Neural crest cell (in vitro differentiated cells): ENCODE data around the gene GRPEL2. TPM values are rescaled to one million over a fixed set of nuclear protein-coding genes. Genes with fewer than 3 reads are reported as not detected.

ENCODE experiments used
- DNase-seq: peaks from one replicate; pipeline ENCODE4 v3.0.0; 2021; ENCODE audit warnings: low read depth, mixed read lengths, low spot score
- H3K27ac Mint-ChIP-seq: one replicate; pipeline ENCODE4 v1.8.0; 2021; ENCODE audit warnings: mild to moderate bottlenecking, mixed read lengths; ENCODE audit not compliant: unreplicated experiment
- H3K27me3 Mint-ChIP-seq: 2 replicates; pipeline ENCODE4 v1.8.0; 2021; ENCODE audit warnings: low read depth, mild to moderate bottlenecking, mixed read lengths
- H3K36me3 Mint-ChIP-seq: 2 replicates; pipeline ENCODE4 v1.8.0; 2021; ENCODE audit warnings: low read depth, mild to moderate bottlenecking, mixed read lengths
- H3K4me1 Mint-ChIP-seq: 2 replicates; pipeline ENCODE4 v1.8.0; 2021; ENCODE audit warnings: mixed read lengths
- H3K4me3 Mint-ChIP-seq: one replicate; pipeline ENCODE4 v1.8.0; 2021; ENCODE audit warnings: mild to moderate bottlenecking, mixed read lengths
- H3K9me3 Mint-ChIP-seq: 2 replicates; pipeline ENCODE4 v1.8.0; 2021; ENCODE audit warnings: mixed read lengths
- CTCF ChIP-seq: fragments of 200-600 bp; sonication (generic); conservative IDR thresholded peaks from 2 replicates; pipeline ENCODE4 v1.5.0; 2021; ENCODE audit warnings: antibody characterized with exemption, mild to moderate bottlenecking
- total RNA-seq: library from RNA; stranded (reverse); gene quantifications from 2 replicates; pipeline ENCODE4 v1.2.1, GENCODE V29; 2021

Gene GRPEL2
- total RNA-seq, 1 donor from 2014 or later = 29.2 TPM

DNA sequence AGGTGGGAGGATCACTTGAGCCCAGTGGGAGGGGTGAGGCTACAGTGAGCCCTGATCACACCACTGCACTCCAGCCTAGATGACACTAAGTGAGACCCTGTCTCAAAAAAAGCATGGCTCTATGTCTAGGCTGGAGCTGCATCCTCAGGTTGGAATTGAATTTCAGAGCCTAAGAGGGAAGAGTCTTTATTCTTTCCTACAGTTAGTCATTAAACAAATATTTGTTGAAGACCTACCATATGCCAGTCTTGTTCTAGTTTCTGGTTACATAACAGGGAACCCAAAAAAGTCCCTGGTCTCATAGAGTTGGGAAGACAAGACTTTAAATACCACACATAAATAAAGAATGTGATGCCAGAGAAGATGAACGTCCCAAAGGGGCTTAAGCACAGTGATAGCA lies 6.9 kb upstream of the GRPEL2 start:
- Mint-ChIP-seq H3K36me3 (no peaks in the 10 kb centered on the region), H3K4me3 (no peak overlapping the region), H3K27ac (no peak overlapping the region), H3K4me1 (no peaks in the 10 kb centered on the region), H3K27me3 (no peaks in the 10 kb centered on the region), H3K9me3 (no peaks in the 10 kb centered on the region)
- DNase-seq = no peak
- TF ChIP-seq CTCF = no peak

DNA sequence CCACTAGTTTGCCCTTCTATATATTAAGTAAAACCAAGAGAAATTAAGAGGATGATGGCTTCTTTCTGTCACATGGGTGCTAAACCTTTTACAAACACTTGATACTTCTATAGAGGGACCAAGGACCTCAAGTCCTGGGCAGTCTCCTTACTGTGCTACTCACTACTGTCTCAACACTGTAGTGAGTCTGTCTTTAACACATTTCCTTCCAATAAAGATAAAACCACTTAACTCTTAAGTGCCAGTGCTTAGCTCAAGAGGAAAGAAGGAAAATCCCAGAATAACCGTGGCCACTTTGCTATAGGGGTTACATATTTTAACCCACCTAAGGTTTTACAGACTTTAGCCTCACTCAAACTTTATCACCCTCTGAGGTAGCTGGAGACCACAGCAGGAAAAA lies 4.4 kb upstream of the GRPEL2 start:
- H3K4me3 Mint-ChIP-seq = no peak overlapping the region
- peaks cover 16% of the 10 kb centered on the region for H3K4me1 Mint-ChIP-seq
- H3K36me3 Mint-ChIP-seq = no peaks in the 10 kb centered on the region
- no peak overlapping the region for H3K27ac Mint-ChIP-seq
- H3K27me3 Mint-ChIP-seq = no peaks in the 10 kb centered on the region
- no peak for DNase-seq
- H3K9me3 Mint-ChIP-seq = no peaks in the 10 kb centered on the region
- no peak for TF ChIP-seq CTCF

GRCh38 chr5:149341876-149342275 lies 3.4 kb upstream of the GRPEL2 start:
- no peaks in the 10 kb centered on the region for H3K36me3 Mint-ChIP-seq
- no peak for TF ChIP-seq CTCF
- no peak for DNase-seq
- peak overlapping the region; percentile 20 for H3K4me3 Mint-ChIP-seq
- H3K27me3 Mint-ChIP-seq = no peaks in the 10 kb centered on the region
- peaks cover 22% of the 10 kb centered on the region for H3K4me1 Mint-ChIP-seq
- no peaks in the 10 kb centered on the region for H3K9me3 Mint-ChIP-seq
- no peak overlapping the region for H3K27ac Mint-ChIP-seq

DNA sequence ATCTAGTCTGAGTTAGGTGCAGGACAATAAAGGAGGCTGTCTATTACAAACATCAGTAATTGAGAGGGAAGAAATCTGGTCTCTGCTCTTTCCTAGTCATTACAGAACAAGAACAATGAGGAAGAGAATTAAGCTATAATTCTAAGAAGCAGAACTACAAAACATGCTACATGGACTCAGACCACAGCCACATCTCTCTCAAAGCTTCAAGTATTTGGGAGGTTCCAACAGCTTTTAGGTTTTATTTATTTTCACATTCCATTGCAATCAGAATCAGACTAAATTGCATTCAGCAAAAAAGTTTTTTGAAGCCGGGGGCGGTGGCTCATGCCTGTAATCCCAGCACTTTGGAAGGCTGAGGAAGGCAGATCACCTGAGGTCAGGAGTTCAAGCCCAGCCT lies 1.1 kb upstream of the GRPEL2 start:
- Mint-ChIP-seq H3K27ac (no peak overlapping the region), H3K27me3 (no peaks in the 10 kb centered on the region), H3K4me3 (peak overlapping the region; percentile 95), H3K36me3 (peaks cover 5% of the 10 kb centered on the region), H3K9me3 (no peaks in the 10 kb centered on the region), H3K4me1 (peaks cover 32% of the 10 kb centered on the region)
- TF ChIP-seq CTCF = no peak
- DNase-seq = no peak

GRCh38 chr5:149345892-149346222 lies 558 bp downstream of the GRPEL2 start:
- no peaks in the 10 kb centered on the region for H3K27me3 Mint-ChIP-seq
- no peak for TF ChIP-seq CTCF
- peaks cover 32% of the 10 kb centered on the region for H3K4me1 Mint-ChIP-seq
- no peak for DNase-seq
- H3K4me3 Mint-ChIP-seq = peak overlapping the region; percentile 95
- peak overlapping the region; percentile 94 for H3K27ac Mint-ChIP-seq
- no peaks in the 10 kb centered on the region for H3K9me3 Mint-ChIP-seq
- peaks cover 15% of the 10 kb centered on the region for H3K36me3 Mint-ChIP-seq

DNA sequence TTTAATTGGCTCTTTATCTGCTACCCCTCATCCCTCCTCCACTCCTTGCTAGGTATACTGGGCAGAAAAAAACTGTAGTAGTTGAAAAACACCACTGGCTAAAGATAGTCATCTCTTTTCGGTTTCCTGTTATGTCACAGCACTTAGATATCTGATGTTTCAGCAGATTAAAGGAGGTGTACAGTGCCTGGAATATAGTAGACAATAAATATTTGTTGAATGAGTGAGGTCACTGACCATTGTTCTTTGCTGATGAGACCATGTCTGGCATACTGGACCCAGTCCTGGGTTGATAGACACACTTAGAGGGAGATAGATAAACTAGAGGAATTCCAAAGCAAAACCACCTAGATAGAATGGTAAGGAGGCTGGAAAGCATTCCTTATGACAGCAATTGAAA lies 3.2 kb downstream of the GRPEL2 start:
- Mint-ChIP-seq H3K4me3 (peak overlapping the region; percentile 58), H3K27me3 (no peaks in the 10 kb centered on the region), H3K36me3 (peaks cover 15% of the 10 kb centered on the region), H3K4me1 (peaks cover 32% of the 10 kb centered on the region), H3K9me3 (no peaks in the 10 kb centered on the region), H3K27ac (no peak overlapping the region)
- no peak for DNase-seq
- TF ChIP-seq CTCF = no peak
